DLD1 (cell line): ENCODE results near the gene TEX29.

Experiments used
- in situ Hi-C: cut with HindIII; loops from 2 replicates; pipeline ENCODE4 v1.10.0; 2017; ENCODE audit warnings: low sequenced_read_pairs

The TEX29 gene

GRCh38 chr13:111339366-111340143 lies 19.1 kb downstream of the TEX29 start:
- in situ Hi-C loops: no loop called here

GRCh38 chr13:111341886-111342285 lies 21.4 kb downstream of the TEX29 start:
- in situ Hi-C loops: no loop called here

DNA sequence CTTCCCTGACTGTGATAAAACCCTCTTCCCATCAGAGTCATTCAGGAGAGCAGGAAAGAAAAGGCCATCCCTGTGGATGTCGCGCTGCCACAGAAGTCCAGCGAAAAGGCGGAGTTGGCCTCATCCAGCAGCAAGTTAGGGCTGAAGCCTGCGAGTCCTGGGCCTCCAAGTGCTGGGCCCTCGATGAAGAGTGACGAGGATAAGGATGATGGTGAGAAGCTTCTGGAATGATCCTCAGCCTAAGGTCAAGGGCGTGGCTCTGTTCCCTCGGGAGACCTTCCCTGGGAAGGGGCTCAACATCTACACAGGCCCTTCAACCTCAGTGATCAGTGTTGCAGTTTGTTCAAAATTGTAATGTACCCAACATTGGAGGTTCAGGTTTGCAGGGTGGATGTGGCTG lies 22.3 kb downstream of the TEX29 start:
- in situ Hi-C loops: no loop called here

GRCh38 chr13:111343186-111343805 lies 22.9 kb downstream of the TEX29 start:
- in situ Hi-C loops: no loop called here

GRCh38 chr13:111344471-111345191 lies 24.2 kb downstream of the TEX29 start:
- in situ Hi-C loops: no loop called here

GRCh38 chr13:111345682-111346081 lies 25.2 kb downstream of the TEX29 start:
- in situ Hi-C loops: no loop called here

GRCh38 chr13:111346101-111346680 lies 25.7 kb downstream of the TEX29 start:
- in situ Hi-C loops: no loop called here

GRCh38 chr13:111347438-111347837 lies 27.0 kb downstream of the TEX29 start:
- in situ Hi-C loops: no loop called here

GRCh38 chr13:111353508-111353907 lies 33.1 kb downstream of the TEX29 start:
- in situ Hi-C loops: no loop called here

DNA sequence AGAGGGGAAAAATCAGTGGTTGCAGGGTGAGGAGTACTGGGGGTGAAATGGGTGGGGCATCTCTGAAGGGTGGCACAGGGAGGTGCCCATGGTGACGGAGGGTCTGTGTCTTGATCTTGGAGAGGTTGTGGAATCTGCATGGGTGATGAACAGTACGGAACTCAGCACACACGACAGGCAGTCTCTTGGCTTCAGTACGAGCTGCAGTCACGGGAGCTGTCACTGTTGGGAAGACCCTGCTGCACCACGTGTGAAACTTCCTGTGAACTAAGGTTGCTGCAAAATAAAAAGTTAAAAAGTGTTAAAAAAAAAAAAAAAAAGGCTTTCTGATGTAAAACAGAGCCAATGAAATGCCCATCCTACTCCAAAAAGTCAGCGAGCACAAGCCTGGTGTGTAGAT lies 34.3 kb downstream of the TEX29 start:
- in situ Hi-C loops: loop anchor here (5.0 kb wide), 1 partner anchor 63 kb away; no protein-coding TSS in a partner anchor

- in situ Hi-C loops: loop anchor here (5.0 kb wide), 1 partner anchor 61 kb away; no protein-coding TSS in a partner anchor
Observed at GRCh38 chr13:111356795-111357194, 36.4 kb downstream of the TEX29 start.

DNA sequence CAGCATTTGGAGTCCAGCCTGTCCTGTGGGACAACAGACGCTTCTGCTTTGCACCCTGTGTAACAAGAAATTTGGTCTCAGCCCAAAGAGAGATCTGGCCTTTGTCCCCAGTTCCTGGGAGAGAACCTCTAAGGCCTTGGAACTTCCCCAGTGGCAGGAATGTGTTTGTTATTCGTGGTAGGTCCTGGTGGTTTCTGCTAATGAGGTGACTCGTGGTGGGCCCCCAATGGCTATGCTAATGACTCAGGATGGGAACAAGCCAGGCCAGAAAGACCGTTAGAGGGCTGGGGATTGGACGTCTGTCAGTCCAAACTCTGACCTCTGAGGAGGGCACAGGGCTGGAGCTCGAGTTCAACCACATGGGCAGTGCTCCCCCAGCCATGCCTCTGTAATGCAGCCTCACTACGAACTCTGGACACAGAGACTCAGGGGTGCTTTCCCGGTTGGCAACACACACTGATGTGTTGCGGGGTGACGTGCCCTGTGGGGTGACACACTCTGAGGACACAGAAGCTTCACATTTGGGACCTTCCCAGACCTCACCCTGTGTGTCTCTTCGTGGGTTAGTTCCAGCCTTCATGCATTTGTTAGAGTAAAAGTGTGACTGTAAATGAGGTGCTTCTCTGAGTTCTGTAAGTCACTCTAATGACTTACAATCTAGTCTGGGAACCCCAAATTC lies 38.9 kb downstream of the TEX29 start:
- in situ Hi-C loops: loop anchor here (5.0 kb wide), 1 partner anchor 58 kb away; no protein-coding TSS in a partner anchor

DNA sequence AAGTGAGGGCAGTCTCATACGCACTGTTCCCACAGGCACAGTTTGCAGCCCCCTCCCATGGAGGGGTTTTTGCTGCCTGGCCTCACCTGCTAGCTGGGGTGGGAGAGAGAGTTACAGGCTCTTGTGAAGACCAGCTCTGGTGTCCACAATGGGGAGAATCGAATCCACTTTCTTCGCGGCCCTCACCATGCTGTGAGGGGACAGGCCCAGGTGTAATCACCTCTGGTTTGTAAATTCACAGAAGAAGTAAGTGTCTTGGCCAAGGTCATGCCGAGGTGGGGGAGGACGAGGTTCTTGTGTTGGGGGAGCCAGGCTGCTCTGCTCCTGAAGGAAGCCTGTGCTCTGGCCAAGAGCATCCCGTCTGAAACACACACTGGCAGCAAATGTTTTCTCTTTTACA lies 39.5 kb downstream of the TEX29 start:
- in situ Hi-C loops: loop anchor here (5.0 kb wide), 1 partner anchor 57 kb away; no protein-coding TSS in a partner anchor

GRCh38 chr13:111360452-111360851 lies 40.0 kb downstream of the TEX29 start:
- in situ Hi-C loops: no loop called here

GRCh38 chr13:111361046-111361872 lies 40.8 kb downstream of the TEX29 start:
- in situ Hi-C loops: no loop called here

DNA sequence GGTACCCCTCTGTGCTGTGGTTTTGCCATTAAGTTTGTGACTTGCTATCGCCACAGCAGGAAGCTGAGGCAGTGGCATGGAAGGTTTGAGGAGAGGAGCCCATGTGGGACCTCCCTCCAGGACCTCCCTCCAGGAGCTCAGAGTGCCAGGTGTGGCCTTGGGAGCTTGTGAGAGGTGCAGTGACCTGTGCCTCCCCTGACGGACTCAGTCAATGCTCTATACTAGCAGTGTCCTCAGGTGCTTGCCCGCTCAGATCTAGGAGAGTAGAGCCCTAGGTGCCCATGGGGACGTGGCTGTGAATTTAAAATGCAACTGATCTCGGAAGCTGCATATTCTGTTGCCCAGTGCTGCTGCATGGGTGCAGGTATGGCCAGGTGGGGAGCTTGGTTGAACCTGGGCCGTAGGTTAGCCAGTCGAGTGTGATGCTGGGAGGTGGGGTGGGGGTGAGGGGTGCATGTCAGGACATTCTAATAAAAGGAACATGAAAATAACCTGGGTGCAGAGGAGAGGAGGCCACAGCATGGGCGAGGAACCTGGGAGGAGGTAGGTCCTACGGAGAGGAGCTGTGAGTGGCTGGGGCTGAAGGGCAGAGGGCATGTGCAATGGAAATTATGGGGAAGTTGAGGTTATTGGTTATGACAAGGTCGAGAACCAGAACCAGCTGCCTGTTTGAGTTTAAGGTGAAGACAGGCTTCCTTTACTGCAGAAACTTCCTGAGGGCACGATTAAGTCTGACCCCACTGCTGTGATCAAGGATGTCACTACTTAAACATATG lies 41.6 kb downstream of the TEX29 start:
- in situ Hi-C loops: no loop called here

GRCh38 chr13:111363121-111363520 lies 42.7 kb downstream of the TEX29 start:
- in situ Hi-C loops: no loop called here

DNA sequence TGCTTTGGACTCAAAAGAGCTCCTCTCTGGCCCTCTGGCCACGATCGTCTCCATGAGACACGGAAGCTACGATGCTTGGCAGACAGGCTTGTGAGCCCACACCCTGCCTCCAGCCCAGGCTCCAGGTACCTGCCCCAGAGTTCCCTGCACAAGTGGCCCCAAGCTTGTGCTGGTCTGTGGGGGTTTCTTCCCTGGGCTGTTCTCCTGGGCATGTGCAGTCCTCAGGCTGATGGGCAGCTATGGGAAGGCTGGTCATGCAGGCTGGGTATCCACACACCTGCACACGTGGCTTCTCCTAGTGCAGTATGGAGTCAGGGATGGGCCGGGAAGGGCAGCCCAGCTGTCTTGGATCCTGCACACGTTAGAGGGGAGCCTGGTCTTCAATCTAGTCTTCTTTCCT lies 43.1 kb downstream of the TEX29 start:
- in situ Hi-C loops: no loop called here
